SK-N-SH (cell line): ENCODE measurements around the gene MEA1. TPM values are rescaled to one million over a fixed set of nuclear protein-coding genes. Genes with fewer than 3 reads are reported as not detected.

Experiments
- CTCF ChIA-PET: fragments of 300-600, 350-600 bp; formaldehyde crosslinking; extraction: SDS; loops from one replicate; lab custom pipeline; 2021; lab: Yijun Ruan, JAX
- POLR2A ChIA-PET: fragments of 350-600 bp; sonication (Branson Sonifier 250); formaldehyde crosslinking; extraction: SDS; loops from one replicate; lab custom pipeline; 2020; ENCODE audit warnings: antibody characterized with exemption, inconsistent platforms; lab: Yijun Ruan, JAX
- DNase-seq: peaks from one replicate; pipeline ENCODE4 v3.0.0; 2012
- H2AFZ ChIP-seq: fragments of 200-600 bp; sonication (generic); 2 replicates; pipeline ENCODE4 v1.8.1; 2016; ENCODE audit warnings: antibody characterized with exemption, mild to moderate bottlenecking, low read depth
- H3F3A ChIP-seq: fragments of 200-600 bp; sonication (generic); replicated peaks from 2 replicates; pipeline ENCODE3; 2016; ENCODE audit warnings: antibody characterized with exemption, mild to moderate bottlenecking; ENCODE audit not compliant: insufficient read depth
- H3K27ac ChIP-seq, 2 experiments: fragments of 200-500 bp in 1 of 2; fragments of 200-600 bp in 1 of 2; sonication (Bioruptor generic) in 1 of 2; sonication (generic), shearing (Covaris generic) in 1 of 2; 2 replicates each; pipeline versions ENCODE4 v1.5.1 to v1.6.1; 2014 to 2016; ENCODE audit warnings: low read depth in 2 of 2, inconsistent platforms in 1 of 2, low read length in 1 of 2, mild to moderate bottlenecking in 1 of 2, mixed read lengths in 1 of 2
- H3K27me3 ChIP-seq: fragments of 200-600 bp; sonication (generic), shearing (Covaris generic); 2 replicates; pipeline ENCODE4 v1.6.1; 2016; ENCODE audit warnings: mixed run types; ENCODE audit not compliant: insufficient read depth
- H3K36me3 ChIP-seq, 2 experiments: fragments of 200-500 bp in 1 of 2; fragments of 200-600 bp in 1 of 2; sonication (Bioruptor generic) in 1 of 2; sonication (generic) in 1 of 2; replicated peaks in 1 of 2; 2 replicates each; pipeline versions ENCODE3 to v1.5.1; 2014 to 2016; ENCODE audit warnings: low read length in 1 of 2, mild to moderate bottlenecking in 1 of 2; ENCODE audit not compliant: insufficient read depth in 2 of 2, control insufficient read depth in 1 of 2
- H3K4me1 ChIP-seq, 2 experiments: fragments of 200-500 bp in 1 of 2; fragments of 200-600 bp in 1 of 2; sonication (Bioruptor generic) in 1 of 2; sonication (generic), shearing (Covaris generic) in 1 of 2; 2 replicates each; pipeline versions ENCODE4 v1.5.1 to v1.6.1; 2014 to 2016; ENCODE audit warnings: low read depth in 1 of 2, low read length in 1 of 2, mixed run types in 1 of 2; ENCODE audit not compliant: insufficient read depth in 2 of 2, control insufficient read depth in 1 of 2
- H3K4me2 ChIP-seq: fragments of 200-600 bp; sonication (generic), shearing (Covaris generic); 2 replicates; pipeline ENCODE4 v1.6.1; 2017; ENCODE audit warnings: mixed run types
- H3K4me3 ChIP-seq, 2 experiments: fragments of 200-500 bp in 1 of 2; fragments of 200-600 bp in 1 of 2; sonication (Bioruptor generic) in 1 of 2; sonication (generic), shearing (Covaris generic) in 1 of 2; 2 replicates each; pipeline versions ENCODE4 v1.5.1 to v1.8.1; 2014 to 2016; ENCODE audit warnings: low read depth in 2 of 2, inconsistent platforms in 1 of 2, low read length in 1 of 2, mild to moderate bottlenecking in 1 of 2, mixed read lengths in 1 of 2, moderate library complexity in 1 of 2
- H3K79me2 ChIP-seq: fragments of 200-600 bp; sonication (generic); 2 replicates; pipeline ENCODE4 v1.8.1; 2017; ENCODE audit warnings: mild to moderate bottlenecking; ENCODE audit not compliant: insufficient read depth
- H3K9ac ChIP-seq: fragments of 200-600 bp; sonication (generic); 2 replicates; pipeline ENCODE4 v1.6.1; 2017; ENCODE audit warnings: mixed run types
- H3K9me2 ChIP-seq: fragments of 200-600 bp; sonication (generic); 2 replicates; pipeline ENCODE4 v1.6.1; 2017; ENCODE audit warnings: mixed run types
- H3K9me3 ChIP-seq: fragments of 200-600 bp; sonication (generic); 2 replicates; pipeline ENCODE4 v1.6.1; 2017; ENCODE audit warnings: mixed run types, mild to moderate bottlenecking, moderate library complexity
- H4K20me1 ChIP-seq: fragments of 200-600 bp; sonication (generic); 2 replicates; pipeline ENCODE4 v1.6.1; 2017; ENCODE audit warnings: mild to moderate bottlenecking, mixed run types; ENCODE audit not compliant: insufficient read depth
- IRF3 ChIP-seq: fragments of 150-350 bp; IDR thresholded peaks from 2 replicates; pipeline ENCODE4 v1.6.1; 2016; ENCODE audit warnings: mild to moderate bottlenecking, low read depth, low read length
- MAX ChIP-seq: IDR thresholded peaks from 2 replicates; pipeline ENCODE4 v1.4.0; 2012; ENCODE audit warnings: low read depth
- MEF2A ChIP-seq: IDR thresholded peaks from 2 replicates; pipeline ENCODE4 v1.4.0; 2012; ENCODE audit warnings: low read depth, borderline replicate concordance
- PBX3 ChIP-seq: IDR thresholded peaks from 2 replicates; pipeline ENCODE4; 2012
- RCOR1 ChIP-seq: fragments of 150-350 bp; IDR thresholded peaks from 2 replicates; pipeline ENCODE4 v1.6.1; 2017; ENCODE audit warnings: antibody characterized with exemption, low read length
- REST ChIP-seq: IDR thresholded peaks from 2 replicates; pipeline ENCODE4 v1.6.1; 2012; ENCODE audit warnings: mild to moderate bottlenecking, low read depth, low read length, moderate library complexity
- SIN3A ChIP-seq: IDR thresholded peaks from 2 replicates; pipeline ENCODE4 v1.6.1; 2012; ENCODE audit warnings: low read depth, mild to moderate bottlenecking, low read length, moderate library complexity, borderline replicate concordance
- WGBS: methylation state at CpG from one replicate; pipeline ENCODE4 v1.1.6; 2017; ENCODE audit warnings: low lambda C conversion rate; 5-methylcytosine and 5-hydroxymethylcytosine counted together
- polyA plus RNA-seq, 3 experiments: library from polyadenylated mRNA; depleted of rRNA; stranded (reverse); fragments of >200 nt; gene quantifications; 2 replicates each; pipeline ENCODE4 v1.2.3, GENCODE V29; 2012

MEA1 gene
- polyA plus RNA-seq, 1 of the 3 experiments (the other 2 are of a cell fraction), result 171 TPM

GRCh38 chr6:43060755-43061633 is 47.2 kb upstream of the MEA1 start:
- Histone ChIP-seq H2AFZ (no peak overlapping the region), H3K4me1 (peaks cover 0 to 14% of the 10 kb centered on the region in 2 experiments; a peak in 2 of 4 replicates), H3K9me3 (no peaks in the 10 kb centered on the region), H3K27ac (no peak overlapping the region), H3K36me3 (peaks cover 4 to 8% of the 10 kb centered on the region in 2 experiments), H4K20me1 (no peaks in the 10 kb centered on the region), H3K27me3 (no peaks in the 10 kb centered on the region), H3K4me2 (peak overlapping the region; percentile 91), H3K79me2 (peaks cover 32% of the 10 kb centered on the region)
- POLR2A ChIA-PET, result interaction anchor here (2.7 kb wide), 1 partner anchor 46 kb away, joined by 6 read pairs; the partner anchor contains the start of genes KLHDC3 and MEA1
- 84% methylated on average over 12 of the region's 12 CpGs for whole genome bisulfite sequencing
- CTCF ChIA-PET, result interaction anchor here (1.0 to 2.7 kb wide), 5 partner anchors 9 to 93 kb away, joined by 3 to 14 read pairs (median 4); partner anchors contain the start of gene PTK7
- no peak for DNase-seq
- TF ChIP-seq SIN3A (no peak), RCOR1 (no peak), MAX (no peak)
- TF ChIP-seq, all 33 proteins: peak for 0
- Histone ChIP-seq H3K4me3 (peak overlapping the region in 1 of 2 experiments; percentile 90; a peak in 1 of 4 replicates), H3K9ac (no peak overlapping the region), H3F3A (peaks cover 7% of the 10 kb centered on the region), H3K9me2 (no peaks in the 10 kb centered on the region)

- Histone ChIP-seq H3K9me2 (no peaks in the 10 kb centered on the region), H3K36me3 (peaks cover 7 to 14% of the 10 kb centered on the region in 2 experiments), H3K4me3 (peak overlapping the region; percentile 90 to 92), H3K4me1 (peaks cover 0 to 14% of the 10 kb centered on the region in 2 experiments; a peak in 2 of 4 replicates), H3K27ac (peak overlapping the region; percentile 63 to 86; a peak in 3 of 4 replicates), H3K79me2 (peaks cover 35% of the 10 kb centered on the region), H3K27me3 (no peaks in the 10 kb centered on the region), H3K4me2 (peak overlapping the region; percentile 91)
- DNase-seq, result no peak
- TF ChIP-seq PBX3 (no peak), MEF2A (no peak), REST (no peak), IRF3 (no peak)
- TF ChIP-seq, all 33 proteins: peak for 0
- peak overlapping the region; percentile 91 for H3K9ac ChIP-seq
- POLR2A ChIA-PET, result interaction anchor here (1.0 to 2.7 kb wide), 3 partner anchors 17 to 170 kb away, joined by 4 to 9 read pairs (median 6); partner anchors contain the start of genes KLHDC3, MEA1 and PTK7
- WGBS, result 29% methylated on average over 10 of the region's 15 CpGs
- H2AFZ ChIP-seq, result peak overlapping the region; percentile 85
- H3F3A ChIP-seq, result peaks cover 7% of the 10 kb centered on the region
- no peaks in the 10 kb centered on the region for H4K20me1 ChIP-seq
- no peaks in the 10 kb centered on the region for H3K9me3 ChIP-seq
- CTCF ChIA-PET, result interaction anchor here (1.0 to 2.7 kb wide), 5 partner anchors 10 to 93 kb away, joined by 3 to 14 read pairs (median 4); partner anchors contain the start of gene PTK7
These were observed 46.4 kb upstream of the MEA1 start for GRCh38 chr6:43060034-43060754.
